GM13976 (cell line): ENCODE results near the gene CABLES1.

Experiments used
- DNase-seq: peaks from one replicate; pipeline ENCODE4 v3.0.0; 2012; ENCODE audit warnings: low spot score
- CTCF ChIP-seq: IDR thresholded peaks from 2 replicates; pipeline ENCODE4 v1.5.1; 2012; ENCODE audit warnings: borderline replicate concordance, mild to moderate bottlenecking; ENCODE audit not compliant: insufficient read depth; ENCODE audit errors: extremely low read depth, missing control alignments, control extremely low read depth
- in situ Hi-C: fragments of 300-500 bp; cut with MboI; formaldehyde crosslinking; loops from one replicate; pipeline ENCODE4 v1.12.0; 2022; ENCODE audit warnings: low sequenced_read_pairs, mixed read lengths, inconsistent platforms; ENCODE audit not compliant: unreplicated experiment

Gene CABLES1

GRCh38 chr18:23208600-23208999 lies 73.3 kb downstream of the CABLES1 start:
- in situ Hi-C loops: no loop called here
- no peak for DNase-seq
- TF ChIP-seq CTCF: no peak

GRCh38 chr18:23209031-23209430 lies 73.7 kb downstream of the CABLES1 start:
- DNase-seq: no peak
- TF ChIP-seq CTCF: no peak
- in situ Hi-C loops: no loop called here

GRCh38 chr18:23209796-23210195 lies 74.5 kb downstream of the CABLES1 start:
- in situ Hi-C loops: no loop called here
- no peak for DNase-seq
- TF ChIP-seq CTCF: no peak

- in situ Hi-C loops: no loop called here
- DNase-seq: no peak
- TF ChIP-seq CTCF: no peak
Measured at GRCh38 chr18:23210526-23210925, 75.2 kb downstream of the CABLES1 start.

GRCh38 chr18:23211146-23211545 lies 75.9 kb downstream of the CABLES1 start:
- TF ChIP-seq CTCF: no peak
- DNase-seq: no peak
- in situ Hi-C loops: no loop called here

GRCh38 chr18:23212161-23212560 lies 76.9 kb downstream of the CABLES1 start:
- TF ChIP-seq CTCF: no peak
- no peak for DNase-seq
- in situ Hi-C loops: no loop called here

- in situ Hi-C loops: no loop called here
- no peak for DNase-seq
- TF ChIP-seq CTCF: no peak
Measured at GRCh38 chr18:23213200-23213599, 77.9 kb downstream of the CABLES1 start.
